HCT116 (cell line): ENCODE results near the gene ST6GALNAC4.

Source experiments
- CTCF ChIP-seq, 3 experiments: fragments of 200-600 bp in 1 of 3; sonication (generic) in 1 of 3; IDR thresholded peaks in 2 of 3; conservative IDR thresholded peaks in 1 of 3; 2 replicates each; pipeline ENCODE4 v1.5.1; 2012 to 2017; ENCODE audit warnings: low read depth in 2 of 3, low read length in 2 of 3, antibody characterized with exemption in 1 of 3, borderline replicate concordance in 1 of 3, control low read depth in 1 of 3, mild to moderate bottlenecking in 1 of 3, mixed read lengths in 1 of 3, mixed run types in 1 of 3, moderate library complexity in 1 of 3; ENCODE audit not compliant: insufficient read depth in 1 of 3
- EZH2 ChIP-seq: fragments of 200-600 bp; sonication (generic); IDR thresholded peaks from 2 replicates; pipeline ENCODE4 v1.6.1; 2017; ENCODE audit warnings: antibody characterized with exemption, mixed run types
- FOSL1 ChIP-seq: IDR thresholded peaks from 2 replicates; pipeline ENCODE4 v1.6.1; 2012; ENCODE audit warnings: low read depth
- POLR2A ChIP-seq: IDR thresholded peaks from 2 replicates; pipeline ENCODE4 v1.7.0; 2011; ENCODE audit warnings: borderline replicate concordance; ENCODE audit not compliant: insufficient read depth, insufficient read length; ENCODE audit errors: extremely low read depth
- REST ChIP-seq: IDR thresholded peaks from 2 replicates; pipeline ENCODE4 v1.6.1; 2012; ENCODE audit warnings: low read depth

- peak; percentile 22 for TF ChIP-seq POLR2A
- TF ChIP-seq REST: no peak
- TF ChIP-seq CTCF (IDR thresholded peaks at IDR 0.05 in 2 of 3, conservative IDR thresholded peaks at IDR 0.05 in 1 of 3; ENCODE audit: borderline replicate concordance in 1 of 3, insufficient read depth in 1 of 3, low read depth in 2 of 3, low read length in 2 of 3): no peak
- no peak for TF ChIP-seq FOSL1
- TF ChIP-seq EZH2: no peak
Measured at GRCh38 chr9:127916720-127917581, at the start of gene ST6GALNAC4.
